HG03520 (cell line): Measurements from ENCODE around the gene GMEB2.
"Not testable (repeated sequence)": the region's sequence is repeated elsewhere in the genome, so short reads cannot be mapped to it uniquely, and the experiment has no call there.

ENCODE experiments used
- ATAC-seq: cut with Tn5 transposase; IDR thresholded peaks from one replicate; pipeline ENCODE4 v1.9.1; 2021; ENCODE audit warnings: mild to moderate bottlenecking, moderate library complexity; ENCODE audit not compliant: unreplicated experiment

GMEB2 gene

DNA sequence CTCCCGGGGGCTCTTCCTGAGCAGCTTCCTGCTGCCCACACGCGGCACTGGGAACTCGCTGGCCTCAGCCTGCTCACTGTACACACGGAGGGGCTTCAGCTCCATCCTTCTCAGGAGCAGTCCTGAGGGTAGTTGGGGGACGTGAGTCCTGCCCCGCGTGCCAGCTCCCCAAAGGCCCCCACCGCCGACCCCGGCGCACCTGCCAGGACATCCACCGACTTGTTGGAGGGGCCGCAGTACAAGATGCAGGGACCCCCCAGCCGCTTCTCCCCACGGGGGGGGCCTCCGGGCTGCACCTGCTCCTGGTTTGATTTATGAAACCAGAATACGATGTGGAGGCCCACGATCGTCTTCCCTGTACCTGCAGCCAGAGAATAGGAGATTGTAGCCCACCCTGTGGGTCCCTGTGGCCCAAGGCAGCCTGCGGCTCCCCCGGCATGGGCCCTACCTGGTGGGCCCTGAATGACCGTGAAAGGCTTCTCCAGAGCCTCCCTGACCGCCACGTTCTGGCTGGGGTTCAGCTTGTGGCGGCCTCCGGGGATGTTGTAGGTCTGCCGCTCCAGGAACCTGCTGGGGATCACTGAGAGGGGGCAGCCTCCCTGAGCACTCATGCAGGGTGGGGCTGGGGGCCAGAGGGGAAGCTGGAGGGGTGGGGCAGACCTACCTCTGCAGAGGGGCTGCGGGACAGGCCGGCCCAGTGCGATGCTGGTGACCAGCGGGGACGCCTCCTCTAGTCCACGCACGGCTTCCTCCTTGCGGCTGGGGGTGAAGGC, 65.1 kb downstream of the GMEB2 start:
- no peak for ATAC-seq

DNA sequence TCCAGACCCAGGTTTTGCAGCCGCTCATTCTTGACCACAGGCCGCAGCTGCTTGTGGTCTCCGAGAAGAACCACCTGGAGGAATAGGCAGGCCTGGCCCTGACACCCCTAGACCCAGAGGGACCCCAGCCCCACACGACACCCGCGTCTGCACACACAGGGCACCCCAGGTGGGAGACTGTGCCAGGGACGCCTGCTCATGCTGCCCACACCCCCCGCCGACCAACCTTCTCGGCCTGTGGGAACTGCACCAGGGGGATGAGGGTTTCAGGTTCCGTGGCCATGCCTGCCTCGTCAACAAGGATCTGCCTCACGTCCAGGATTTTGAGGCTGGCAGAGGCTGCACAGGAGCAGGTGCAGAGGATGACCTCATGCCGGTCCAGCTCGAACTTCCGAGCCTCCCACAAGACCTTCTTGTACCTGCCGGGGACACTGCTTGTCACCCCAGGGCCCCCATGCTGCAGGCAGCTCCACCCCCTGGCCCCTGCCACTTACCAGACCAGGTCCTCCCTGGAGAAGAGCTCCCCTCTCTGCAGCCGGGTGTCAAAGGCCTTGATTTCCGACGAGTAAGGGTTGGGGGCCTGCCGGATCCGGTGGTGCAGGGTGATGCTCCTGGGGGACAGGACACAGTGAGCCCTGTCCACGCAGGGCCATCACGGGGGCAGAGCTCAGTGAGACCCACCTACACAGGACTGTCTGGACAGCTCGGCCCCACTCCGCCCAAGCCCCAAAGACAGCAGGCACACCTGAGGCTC, 65.9 kb downstream of the GMEB2 start:
- no peak for ATAC-seq

- no peak for ATAC-seq
These were observed 66.5 kb downstream of the GMEB2 start for GRCh38 chr20:63560333-63560805.

- not testable (repeated sequence) for ATAC-seq
These were observed 67.2 kb downstream of the GMEB2 start for GRCh38 chr20:63559485-63560332.

GRCh38 chr20:63558804-63559484, 68.0 kb downstream of the GMEB2 start:
- ATAC-seq: no peak

DNA sequence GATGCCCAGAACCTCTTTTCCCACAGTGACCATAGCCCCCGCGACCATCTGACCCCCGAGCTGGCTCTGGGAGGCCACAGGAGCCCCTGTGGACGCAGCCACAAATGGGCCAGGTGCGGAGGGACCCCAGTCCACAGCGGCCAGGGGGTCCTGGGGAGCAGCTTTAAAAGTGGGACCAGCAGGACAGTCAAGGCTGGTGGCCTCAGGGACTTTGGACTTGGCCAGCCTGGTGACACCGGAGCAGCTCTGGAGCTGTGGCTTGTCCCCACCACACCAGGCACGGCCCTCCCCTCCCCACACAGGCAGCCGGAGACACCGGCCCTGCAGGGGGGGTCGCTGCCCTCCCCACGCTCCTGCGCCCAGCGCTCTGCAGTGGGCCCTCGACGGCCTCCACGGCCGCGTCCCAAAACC, 69.4 kb downstream of the GMEB2 start:
- ATAC-seq: no peak

DNA sequence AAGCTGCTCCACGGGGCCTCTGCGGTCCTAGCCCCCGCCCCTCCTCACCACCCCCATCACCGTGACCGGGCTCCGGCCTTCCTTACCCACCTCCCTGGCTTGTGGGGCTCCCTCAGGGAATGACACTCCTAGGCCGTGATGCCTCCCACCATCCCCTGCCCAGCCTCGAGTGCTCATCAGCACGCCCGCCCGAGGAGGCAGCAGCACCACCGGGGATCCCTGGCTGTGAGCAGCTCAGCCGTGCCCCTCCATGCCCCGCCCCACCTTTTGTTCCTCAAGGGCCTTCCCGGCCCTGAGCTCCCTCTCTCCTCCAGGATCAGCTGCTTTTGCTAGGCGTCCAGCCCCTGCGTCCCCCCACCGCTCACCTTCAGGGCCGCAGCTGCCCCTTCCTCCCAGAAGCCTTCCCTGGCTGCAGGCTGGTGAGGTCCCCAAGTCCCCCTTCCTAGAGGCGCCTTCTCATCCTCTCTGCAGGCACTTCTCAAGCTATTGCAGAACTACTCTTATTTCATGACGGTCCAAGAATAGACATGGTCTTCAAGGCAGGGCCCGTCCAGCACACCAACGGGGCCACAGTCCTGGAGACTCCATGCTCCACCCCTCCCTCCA, 69.9 kb downstream of the GMEB2 start:
- no peak for ATAC-seq

DNA sequence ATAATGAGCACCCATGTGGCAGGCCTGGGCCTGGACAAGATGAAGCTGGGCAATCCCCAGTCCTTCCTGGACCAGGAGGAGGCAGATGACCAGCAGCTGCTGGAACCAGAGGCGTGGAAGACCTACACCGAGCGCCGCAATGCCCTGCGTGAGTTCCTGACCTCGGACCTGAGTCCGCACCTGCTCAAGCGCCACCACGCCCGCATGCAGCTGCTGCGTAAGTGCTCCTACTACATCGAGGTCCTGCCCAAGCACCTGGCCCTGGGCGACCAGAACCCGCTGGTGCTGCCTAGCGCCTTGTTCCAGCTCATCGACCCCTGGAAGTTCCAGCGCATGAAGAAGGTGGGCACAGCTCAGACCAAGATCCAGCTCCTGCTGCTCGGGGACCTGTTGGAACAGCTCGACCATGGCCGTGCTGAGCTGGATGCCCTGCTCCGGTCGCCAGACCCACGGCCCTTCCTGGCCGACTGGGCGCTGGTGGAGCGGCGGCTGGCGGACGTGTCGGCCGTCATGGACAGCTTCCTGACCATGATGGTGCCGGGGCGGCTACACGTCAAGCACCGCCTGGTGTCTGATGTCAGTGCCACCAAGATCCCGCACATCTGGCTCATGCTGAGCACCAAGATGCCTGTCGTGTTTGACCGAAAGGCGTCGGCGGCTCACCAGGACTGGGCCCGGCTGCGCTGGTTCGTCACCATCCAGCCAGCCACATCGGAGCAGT, 71.1 kb downstream of the GMEB2 start:
- no peak for ATAC-seq

DNA sequence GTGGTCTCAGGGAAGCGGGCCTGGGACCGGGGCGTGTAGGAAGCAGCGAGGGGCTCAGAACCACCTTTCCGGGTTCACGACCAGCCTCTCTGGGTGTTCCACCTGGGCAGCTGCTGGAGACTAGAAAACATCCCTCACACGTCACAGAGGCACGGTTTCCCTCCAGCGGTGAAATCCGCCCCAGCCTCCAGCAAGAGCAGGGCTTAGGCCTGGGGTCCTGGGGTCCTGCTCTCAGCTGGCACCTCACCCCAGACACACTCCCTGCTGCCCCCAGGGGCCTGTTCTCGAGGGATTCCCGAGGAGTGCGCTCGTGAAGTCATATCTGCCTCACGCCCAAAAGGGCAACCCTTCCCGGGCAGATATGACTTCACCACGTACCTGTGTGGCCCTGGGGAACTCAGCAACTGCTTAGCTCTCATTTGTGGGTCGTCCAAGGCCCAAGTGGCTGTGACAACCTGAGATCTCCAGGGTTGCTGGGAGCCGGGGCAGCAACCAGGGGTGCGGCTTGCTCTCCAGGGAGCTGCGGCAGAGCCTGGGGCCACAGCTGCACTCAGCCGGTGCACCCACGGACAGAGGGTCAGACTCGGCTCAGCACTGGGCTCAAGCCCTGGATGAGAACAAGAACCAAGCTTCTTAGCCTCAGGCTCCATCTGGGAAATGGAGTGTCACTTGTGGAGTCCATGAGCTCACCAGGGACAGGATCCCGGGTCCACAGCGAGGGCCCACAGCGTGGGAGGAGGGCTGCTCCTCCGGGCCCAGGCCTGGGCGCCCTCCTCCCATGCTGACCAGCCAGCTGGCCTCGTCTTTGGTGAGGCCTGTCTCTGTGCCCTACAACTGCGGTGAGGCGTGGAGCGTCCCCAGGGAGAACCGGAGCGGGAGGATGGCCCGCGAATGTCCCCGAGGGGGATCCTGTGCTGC, 72.3 kb downstream of the GMEB2 start:
- no peak for ATAC-seq

DNA sequence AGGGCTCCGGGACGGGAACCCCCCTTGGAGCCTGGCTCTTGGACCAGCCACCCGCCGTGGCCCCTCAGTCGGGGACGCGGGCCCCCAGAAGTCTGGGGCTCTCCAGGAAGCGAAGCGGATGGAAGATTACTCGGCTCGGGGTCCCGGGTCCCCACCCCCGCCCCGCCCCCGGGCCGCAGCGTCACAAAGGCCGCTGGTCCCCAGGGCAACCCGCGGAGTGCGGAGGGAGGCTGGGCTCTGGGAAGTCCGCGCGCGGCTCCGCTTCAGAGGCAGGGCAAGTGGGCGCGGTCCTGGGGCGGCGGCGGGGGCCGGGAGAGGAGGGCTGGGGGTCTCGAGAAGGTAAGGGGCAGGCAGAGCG, 73.0 kb downstream of the GMEB2 start, which contains the start of gene FNDC11:
TSS of gene FNDC11 (plus strand) at position 227 of the 358 bp plus-strand sequence. CDS start 1,505 bp downstream, outside the sequence.
- ATAC-seq: no peak

DNA sequence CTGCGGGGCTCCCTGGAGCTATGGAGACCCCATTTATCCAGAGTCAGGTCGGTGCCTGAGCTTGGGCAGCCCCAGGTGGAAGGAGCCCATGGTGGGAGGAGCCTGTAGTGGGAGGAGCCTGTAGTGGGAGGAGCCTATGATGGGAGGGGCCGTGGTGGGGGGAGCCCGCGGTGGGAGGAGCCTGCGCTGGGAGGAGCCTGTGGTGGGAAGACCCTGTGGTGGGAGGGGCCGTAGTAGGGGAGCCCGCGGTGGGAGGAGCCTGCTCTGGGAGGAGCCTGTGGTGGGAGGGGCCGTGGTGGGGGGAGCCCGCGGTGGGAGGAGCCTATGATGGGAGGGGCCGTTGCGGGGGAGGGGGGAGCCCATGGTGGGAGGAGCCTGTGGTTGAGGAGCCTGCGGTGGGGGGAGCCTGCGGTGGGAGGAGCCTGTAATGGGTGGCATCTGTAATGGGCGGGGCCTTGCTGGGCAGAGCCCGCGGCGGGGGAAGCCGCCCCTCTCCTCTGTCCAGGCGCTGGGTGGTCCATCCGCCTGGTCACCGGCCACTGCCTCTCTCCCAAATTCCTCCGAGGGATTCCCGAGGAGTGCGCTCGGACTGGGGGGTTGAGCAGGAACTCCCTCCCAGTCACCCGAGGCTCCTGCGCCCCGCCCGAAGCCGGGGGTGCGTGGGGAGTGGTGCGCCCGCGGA, 73.5 kb downstream of the GMEB2 start:
- ATAC-seq: no peak

- ATAC-seq: no peak
These were observed 74.2 kb downstream of the GMEB2 start for GRCh38 chr20:63552481-63553249.

DNA sequence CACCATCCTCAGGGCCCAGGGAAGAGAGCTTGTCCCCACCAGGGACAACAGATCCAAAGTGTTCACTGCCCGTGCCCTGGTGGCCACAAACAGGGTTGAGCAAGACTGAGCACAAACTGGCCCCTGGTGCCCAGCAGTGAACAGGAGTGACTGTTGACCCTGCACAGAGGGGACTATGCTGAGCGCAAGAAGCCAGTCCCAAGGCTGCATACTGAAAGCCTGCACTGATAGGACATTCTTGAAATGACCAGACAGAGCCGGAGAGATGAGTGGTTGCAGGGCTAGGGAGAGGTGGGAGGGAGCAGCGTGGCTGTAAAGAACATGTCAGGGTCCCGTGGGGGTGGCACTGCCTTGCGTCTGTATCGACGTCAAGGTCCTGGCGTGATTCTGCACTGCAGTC, 75.8 kb downstream of the GMEB2 start:
- ATAC-seq: no peak

DNA sequence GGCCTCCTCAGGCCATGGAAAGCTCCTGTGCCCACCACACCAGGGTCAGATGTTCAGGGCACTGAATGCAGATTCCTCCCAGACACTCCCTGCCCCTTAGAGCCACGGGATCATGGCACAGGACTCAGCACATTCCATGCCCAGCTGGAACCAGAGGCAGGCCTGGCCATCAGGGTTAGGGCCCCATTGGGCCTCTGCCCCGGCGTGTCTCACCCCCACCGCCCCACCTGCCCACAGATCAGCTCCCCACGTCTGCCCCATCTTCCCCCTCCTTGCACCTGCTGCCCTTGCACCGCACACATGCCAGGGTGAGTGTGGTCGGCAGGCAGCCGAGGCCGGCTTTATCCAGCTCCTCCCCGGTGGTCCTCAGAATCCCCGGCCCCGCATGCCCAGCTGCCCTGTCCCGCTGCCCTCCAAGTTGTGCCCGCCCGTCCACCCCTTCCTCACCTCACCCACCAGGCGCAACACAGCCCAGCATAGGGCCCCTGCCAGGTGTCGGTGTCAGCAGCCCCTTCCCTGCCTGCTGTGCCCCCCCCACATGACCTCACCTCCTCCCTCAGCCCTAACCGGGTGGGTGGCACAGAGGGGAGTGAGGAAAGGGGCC, 77.1 kb downstream of the GMEB2 start:
- ATAC-seq: no peak

- no peak for ATAC-seq
These were observed 77.9 kb downstream of the GMEB2 start for GRCh38 chr20:63549019-63549418.

- no peak for ATAC-seq
These were observed 78.4 kb downstream of the GMEB2 start for GRCh38 chr20:63548542-63548941.
